GM23338 (cell line): ENCODE results near the gene PARVB. TPM values are rescaled to one million over a fixed set of nuclear protein-coding genes. Genes with fewer than 3 reads are reported as not detected.

ENCODE experiments used
- ATAC-seq: fragments of 200-7000 bp; cut with Tn5 transposase; 3 replicates; pipeline ENCODE4 v1.9.1; 2020
- DNase-seq: peaks from one replicate; pipeline ENCODE4 v3.0.0-alpha.2; 2015; ENCODE audit warnings: low spot score
- H2AFZ ChIP-seq: fragments of 200-600 bp; sonication (generic); 2 replicates; pipeline ENCODE4 v1.8.0; 2016; ENCODE audit warnings: antibody characterized with exemption, mild to moderate bottlenecking, moderate library complexity
- H3F3A ChIP-seq: fragments of 200-600 bp; sonication (generic); replicated peaks from 2 replicates; pipeline ENCODE4 v1.8.0; 2017; ENCODE audit warnings: antibody characterized with exemption, mixed run types, low read depth
- H3K27ac ChIP-seq: fragments of 200-600 bp; sonication (generic); 2 replicates; pipeline ENCODE4 v1.6.1; 2016; ENCODE audit warnings: low read depth
- H3K27me3 ChIP-seq: fragments of 200-600 bp; sonication (generic); 2 replicates; pipeline ENCODE4 v1.8.0; 2016; ENCODE audit warnings: mild to moderate bottlenecking, mixed run types, moderate library complexity; ENCODE audit not compliant: insufficient read depth
- H3K36me3 ChIP-seq: fragments of 200-600 bp; sonication (generic); 2 replicates; pipeline ENCODE4 v1.8.0; 2016; ENCODE audit warnings: mild to moderate bottlenecking; ENCODE audit not compliant: insufficient read depth
- H3K4me1 ChIP-seq: fragments of 200-600 bp; sonication (generic); 2 replicates; pipeline ENCODE4 v1.8.0; 2016; ENCODE audit warnings: mild to moderate bottlenecking, moderate library complexity; ENCODE audit not compliant: insufficient read depth
- H3K4me2 ChIP-seq: fragments of 200-600 bp; sonication (generic); 2 replicates; pipeline ENCODE4 v1.7.1; 2017; ENCODE audit warnings: mixed run types
- H3K4me3 ChIP-seq: fragments of 200-600 bp; sonication (generic); 2 replicates; pipeline ENCODE4 v1.6.1; 2016; ENCODE audit warnings: mixed run types
- H3K79me2 ChIP-seq: fragments of 200-600 bp; sonication (generic); replicated peaks from 2 replicates; pipeline ENCODE4 v1.8.0; 2017; ENCODE audit warnings: mild to moderate bottlenecking; ENCODE audit not compliant: insufficient read depth
- H3K9me2 ChIP-seq: fragments of 200-600 bp; sonication (generic); 2 replicates; pipeline ENCODE4 v1.8.0; 2017; ENCODE audit not compliant: insufficient read depth
- H4K20me1 ChIP-seq: fragments of 200-600 bp; sonication (generic); replicated peaks from 2 replicates; pipeline ENCODE4 v1.8.0; 2017; ENCODE audit warnings: mild to moderate bottlenecking; ENCODE audit not compliant: insufficient read depth
- H3K27ac Mint-ChIP-seq: 2 replicates; pipeline ENCODE4 v1.8.0; 2020; ENCODE audit warnings: inconsistent platforms, mild to moderate bottlenecking, moderate library complexity, mixed read lengths
- H3K27me3 Mint-ChIP-seq: 3 replicates; pipeline ENCODE4 v1.8.0; 2022; ENCODE audit warnings: low read depth, mild to moderate bottlenecking, moderate library complexity, mixed read lengths, inconsistent platforms; ENCODE audit not compliant: insufficient read depth, poor library complexity
- H3K36me3 Mint-ChIP-seq: 3 replicates; pipeline ENCODE4 v1.8.0; 2021; ENCODE audit warnings: low read depth, mild to moderate bottlenecking, inconsistent platforms, moderate library complexity, mixed read lengths
- H3K4me1 Mint-ChIP-seq: 3 replicates; pipeline ENCODE4 v1.8.0; 2020; ENCODE audit warnings: mild to moderate bottlenecking, inconsistent platforms, mixed read lengths
- H3K4me3 Mint-ChIP-seq: 3 replicates; pipeline ENCODE4 v1.8.0; 2021; ENCODE audit warnings: moderate library complexity, mild to moderate bottlenecking, inconsistent platforms, mixed read lengths
- H3K9me3 Mint-ChIP-seq: 3 replicates; pipeline ENCODE4 v1.8.0; 2020; ENCODE audit warnings: moderate library complexity, mild to moderate bottlenecking, inconsistent platforms, mixed read lengths
- CREB1 ChIP-seq: fragments of 250-450 bp; sonication (Bioruptor Pico); IDR thresholded peaks from 2 replicates; pipeline ENCODE4 v1.5.0; 2020; ENCODE audit warnings: low read depth, mild to moderate bottlenecking, moderate library complexity
- CTCF ChIP-seq, 2 experiments: fragments of 200-600 bp in 1 of 2; sonication (generic) in 1 of 2; conservative IDR thresholded peaks; 2 replicates each; pipeline versions ENCODE4 v1.5.1 to v1.6.1; 2016 to 2017; ENCODE audit warnings: antibody characterized with exemption in 2 of 2, low read depth in 2 of 2, mild to moderate bottlenecking in 2 of 2, moderate library complexity in 1 of 2
- ETS1 ChIP-seq: IDR thresholded peaks from 2 replicates; pipeline ENCODE4 v1.6.1; 2016; ENCODE audit warnings: antibody characterized with exemption
- EZH2 ChIP-seq: fragments of 200-600 bp; sonication (generic); IDR thresholded peaks from one replicate; pipeline ENCODE4 v1.8.0; 2017; ENCODE audit warnings: antibody characterized with exemption, mild to moderate bottlenecking, low read depth; ENCODE audit not compliant: unreplicated experiment
- EZH2phosphoT487 ChIP-seq: fragments of 200-600 bp; sonication (generic); IDR thresholded peaks from one replicate; pipeline ENCODE4 v1.8.1; 2018; ENCODE audit warnings: antibody characterized with exemption; ENCODE audit not compliant: unreplicated experiment
- NANOG ChIP-seq: IDR thresholded peaks from 2 replicates; pipeline ENCODE4 v1.6.1; 2016; ENCODE audit warnings: antibody characterized with exemption, borderline replicate concordance
- POLR2AphosphoS5 ChIP-seq: IDR thresholded peaks from 2 replicates; pipeline ENCODE4 v1.6.1; 2016; ENCODE audit warnings: antibody characterized with exemption, low read depth
- REST ChIP-seq: IDR thresholded peaks from one replicate; pipeline ENCODE4 v1.6.1; 2018; ENCODE audit warnings: antibody characterized with exemption; ENCODE audit not compliant: unreplicated experiment
- STAT1 ChIP-seq: IDR thresholded peaks from one replicate; pipeline ENCODE4 v1.6.1; 2016; ENCODE audit warnings: antibody characterized with exemption; ENCODE audit not compliant: unreplicated experiment
- ZNF462 ChIP-seq: fragments of 250-450 bp; sonication (Bioruptor Pico); IDR thresholded peaks from 2 replicates; pipeline ENCODE4 v1.5.0; 2020; ENCODE audit warnings: mild to moderate bottlenecking, moderate library complexity
- polyA plus RNA-seq: library from polyadenylated mRNA; unstranded; fragments of >200 nt; fragmentation: Nextera tagmentation; extraction: Ambion mirVana; gene quantifications from 2 replicates; pipeline ENCODE4 v1.2.1, GENCODE V29; 2016
- total RNA-seq: library from RNA; depleted of rRNA; stranded (reverse); fragments of >200 nt; shearing (Covaris generic); gene quantifications from 2 replicates; pipeline ENCODE4 v1.2.3, GENCODE V29; 2014

Gene PARVB
- total and polyA plus RNA-seq, 2 experiments from 2014 or later: 4.3 to 7.7 TPM

GRCh38 chr22:44173154-44173553 lies 149.1 kb downstream of the PARVB start (continued):
- TF ChIP-seq CTCF (conservative IDR thresholded peaks at IDR 0.05; ENCODE audit: low read depth in 2 of 2) (no peak), NANOG (no peak), POLR2AphosphoS5 (no peak), EZH2 (no peak)

- no peak overlapping the region for H3K4me3 Mint-ChIP-seq
- Histone ChIP-seq H3K9me2 (no peaks in the 10 kb centered on the region), H3K4me3 (no peak overlapping the region), H3K4me2 (no peak overlapping the region), H3K27ac (no peak overlapping the region), H3K27me3 (no peaks in the 10 kb centered on the region), H3K79me2 (no peaks in the 10 kb centered on the region), H3K4me1 (peaks cover 20% of the 10 kb centered on the region), H3F3A (no peaks in the 10 kb centered on the region), H2AFZ (no peak overlapping the region), H4K20me1 (no peaks in the 10 kb centered on the region), H3K36me3 (no peaks in the 10 kb centered on the region)
- H3K36me3 Mint-ChIP-seq: no peaks in the 10 kb centered on the region
- no peaks in the 10 kb centered on the region for H3K9me3 Mint-ChIP-seq
- ATAC-seq (no peak), DNase-seq (no peak)
- peaks cover 5% of the 10 kb centered on the region for H3K27me3 Mint-ChIP-seq
- peaks cover 43% of the 10 kb centered on the region for H3K4me1 Mint-ChIP-seq
- no peak overlapping the region for H3K27ac Mint-ChIP-seq
- TF ChIP-seq NANOG: no peak
- no peak for TF ChIP-seq EZH2phosphoT487
- no peak for TF ChIP-seq ZNF462
- no peak for TF ChIP-seq ETS1
- no peak for TF ChIP-seq STAT1
- no peak for TF ChIP-seq REST
- TF ChIP-seq CTCF (conservative IDR thresholded peaks at IDR 0.05; ENCODE audit: low read depth in 2 of 2): no peak
- TF ChIP-seq EZH2: no peak
- no peak for TF ChIP-seq CREB1 (CRISPR knock-in tag)
Observed at GRCh38 chr22:44175676-44176075, 151.6 kb downstream of the PARVB start.
